Measurements from ENCODE around the gene SEC31A. TPM values are rescaled to one million over a fixed set of nuclear protein-coding genes. Genes with fewer than 3 reads are reported as not detected.
"Not testable (repeated sequence)": the region's sequence is repeated elsewhere in the genome, so short reads cannot be mapped to it uniquely, and the experiment has no call there.

SEC31A gene
- total RNA-seq, 2 donors from 2014 or later: 248 to 337 TPM

DNA sequence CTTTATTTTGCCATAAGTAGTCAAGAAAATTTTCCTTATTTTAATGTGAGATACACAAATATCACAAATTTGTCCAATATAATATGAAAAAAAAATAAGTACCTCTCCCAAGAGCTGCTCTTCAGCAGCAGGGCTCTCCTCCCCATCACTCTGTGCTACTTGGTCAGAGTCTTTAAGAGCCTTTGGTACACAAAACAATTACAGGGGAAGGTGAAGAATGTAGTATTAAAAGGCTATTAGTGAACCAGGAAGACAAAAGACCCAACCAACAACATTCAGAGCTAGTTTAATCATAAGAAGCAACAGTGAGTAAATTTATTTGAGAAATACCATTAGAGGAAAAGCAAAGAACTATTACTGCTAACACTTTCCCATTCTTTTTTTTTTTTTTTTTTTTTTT lies 29.4 kb downstream of the SEC31A start:
- Histone ChIP-seq H3K27me3 (replicated peaks; ENCODE audit: insufficient read depth) (no peaks in the 10 kb centered on the region), H3K4me3 (no peak overlapping the region), H3K36me3 (peaks cover 14% of the 10 kb centered on the region), H3K27ac (peak overlapping the region in 1 of 2 donors; percentile 38), H3K4me1 (ENCODE audit: control insufficient read depth in 1 of 2, low read depth in 2 of 2) (peaks cover 0 to 13% of the 10 kb centered on the region in 2 donors), H3K9me3 (no peaks in the 10 kb centered on the region)
- TF ChIP-seq, protein P1, sequence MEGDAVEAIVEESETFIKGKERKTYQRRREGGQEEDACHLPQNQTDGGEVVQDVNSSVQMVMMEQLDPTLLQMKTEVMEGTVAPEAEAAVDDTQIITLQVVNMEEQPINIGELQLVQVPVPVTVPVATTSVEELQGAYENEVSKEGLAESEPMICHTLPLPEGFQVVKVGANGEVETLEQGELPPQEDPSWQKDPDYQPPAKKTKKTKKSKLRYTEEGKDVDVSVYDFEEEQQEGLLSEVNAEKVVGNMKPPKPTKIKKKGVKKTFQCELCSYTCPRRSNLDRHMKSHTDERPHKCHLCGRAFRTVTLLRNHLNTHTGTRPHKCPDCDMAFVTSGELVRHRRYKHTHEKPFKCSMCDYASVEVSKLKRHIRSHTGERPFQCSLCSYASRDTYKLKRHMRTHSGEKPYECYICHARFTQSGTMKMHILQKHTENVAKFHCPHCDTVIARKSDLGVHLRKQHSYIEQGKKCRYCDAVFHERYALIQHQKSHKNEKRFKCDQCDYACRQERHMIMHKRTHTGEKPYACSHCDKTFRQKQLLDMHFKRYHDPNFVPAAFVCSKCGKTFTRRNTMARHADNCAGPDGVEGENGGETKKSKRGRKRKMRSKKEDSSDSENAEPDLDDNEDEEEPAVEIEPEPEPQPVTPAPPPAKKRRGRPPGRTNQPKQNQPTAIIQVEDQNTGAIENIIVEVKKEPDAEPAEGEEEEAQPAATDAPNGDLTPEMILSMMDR (IDR thresholded peaks at IDR 0.05): no peak
- no peak for DNase-seq (ENCODE audit: low spot score)
- ATAC-seq (ENCODE audit: insufficient number of reproducible peaks, low FRiP score, low read depth): no peak

DNA sequence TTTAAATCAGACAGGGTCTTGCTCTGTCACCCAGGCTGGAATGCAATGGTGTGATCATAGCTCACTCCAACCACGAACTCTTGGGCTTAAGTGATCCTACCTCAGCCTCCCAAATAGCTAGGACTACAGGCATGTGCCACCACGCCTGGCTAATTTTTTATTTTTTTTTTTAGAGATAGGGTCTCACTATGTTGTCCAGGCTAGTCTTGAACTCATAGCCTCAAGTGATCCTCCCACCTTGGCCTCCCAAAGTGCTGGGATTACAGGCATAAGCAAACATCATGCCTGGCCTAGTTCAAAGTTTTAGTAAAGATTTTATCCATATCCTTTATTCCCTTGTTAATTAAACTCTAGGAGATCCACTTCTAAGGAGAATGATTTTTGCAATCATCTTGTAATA lies 30.5 kb downstream of the SEC31A start:
- not testable (repeated sequence) for H3K4me1 ChIP-seq (ENCODE audit: control insufficient read depth in 1 of 2, low read depth in 2 of 2); H3K4me3 ChIP-seq; H3K27ac ChIP-seq; H3K27me3 ChIP-seq (replicated peaks; ENCODE audit: insufficient read depth); DNase-seq (ENCODE audit: low spot score); H3K9me3 ChIP-seq; ATAC-seq (ENCODE audit: insufficient number of reproducible peaks, low FRiP score, low read depth)
- peaks cover 20% of the 10 kb centered on the region for H3K36me3 ChIP-seq

DNA sequence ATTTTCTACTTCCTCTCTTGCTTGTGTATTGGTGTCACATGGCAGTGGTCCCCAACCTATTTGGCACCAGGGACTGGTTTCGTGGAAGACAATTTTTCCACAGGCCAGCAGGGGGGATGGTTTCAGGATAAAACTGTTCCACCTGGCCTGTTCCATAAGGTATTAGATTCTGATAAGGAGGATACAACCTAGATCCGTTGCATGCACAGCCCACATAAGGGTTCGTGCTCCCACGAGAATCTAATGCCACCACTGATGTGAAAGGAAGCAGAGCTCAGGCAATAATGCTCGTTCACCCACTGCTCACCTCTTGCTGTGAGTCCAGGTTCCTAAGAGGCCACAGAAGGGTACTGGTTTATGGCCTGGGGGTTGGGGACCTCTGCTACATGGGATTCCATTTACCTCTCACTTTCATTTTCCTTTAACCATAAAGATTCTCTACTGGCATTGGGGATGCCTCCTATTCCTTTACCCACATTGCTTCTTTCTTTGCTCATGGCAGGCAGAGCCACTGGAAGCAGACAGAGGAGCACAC lies 38.1 kb downstream of the SEC31A start:
- Histone ChIP-seq H3K36me3 (peaks cover 60% of the 10 kb centered on the region), H3K4me1 (ENCODE audit: control insufficient read depth in 1 of 2, low read depth in 2 of 2) (no peaks in the 10 kb centered on the region), H3K27me3 (replicated peaks; ENCODE audit: insufficient read depth) (no peaks in the 10 kb centered on the region), H3K4me3 (no peak overlapping the region), H3K27ac (no peak overlapping the region), H3K9me3 (no peaks in the 10 kb centered on the region)
- ATAC-seq (ENCODE audit: insufficient number of reproducible peaks, low FRiP score, low read depth): no peak
- TF ChIP-seq, protein P1 (IDR thresholded peaks at IDR 0.05): no peak
- DNase-seq (ENCODE audit: low spot score): no peak

DNA sequence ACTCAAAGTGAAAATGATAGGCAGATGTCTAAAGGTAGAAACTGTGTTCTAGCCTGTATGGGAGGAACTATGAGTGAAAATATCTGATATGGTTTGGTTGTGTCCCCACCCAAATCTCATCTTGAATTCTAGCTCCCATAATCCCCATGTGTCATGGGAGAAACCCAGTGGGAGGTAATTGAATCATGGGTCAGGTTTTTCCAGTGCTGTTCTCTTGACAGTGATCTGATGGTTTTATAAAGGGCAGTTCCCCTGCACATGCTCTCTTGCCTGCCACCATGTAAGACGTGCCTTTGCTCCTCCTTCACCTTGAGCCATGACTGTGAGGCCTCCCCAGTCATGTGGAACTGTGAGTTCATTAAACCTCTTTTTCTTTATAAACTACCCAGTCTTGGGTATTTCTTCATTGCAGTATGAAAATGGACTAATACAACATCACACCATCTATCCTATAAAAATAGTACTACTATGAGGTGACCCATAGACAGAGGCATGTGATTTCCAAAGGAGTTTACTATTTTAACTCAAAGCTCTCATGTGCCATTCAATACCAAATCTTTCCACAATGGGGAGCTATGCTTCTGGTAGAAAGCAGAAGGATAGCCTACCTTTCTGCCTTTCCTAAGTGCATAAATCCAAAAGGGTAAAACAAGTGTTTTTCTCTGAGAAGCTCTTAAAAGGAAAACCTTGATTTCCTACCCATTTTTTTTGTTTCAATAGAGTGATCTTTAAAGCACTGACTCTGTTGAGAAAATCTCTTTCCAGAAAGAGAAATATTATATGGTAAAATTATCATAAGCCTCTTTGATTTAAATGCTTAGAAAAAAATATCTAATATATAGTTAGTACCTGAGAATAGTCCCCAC lies 38.8 kb downstream of the SEC31A start:
- no peak overlapping the region for H3K27ac ChIP-seq
- DNase-seq (ENCODE audit: low spot score) (no peak), ATAC-seq (ENCODE audit: insufficient number of reproducible peaks, low FRiP score, low read depth) (no peak)
- H3K9me3 ChIP-seq: no peaks in the 10 kb centered on the region
- H3K36me3 ChIP-seq: peaks cover 60% of the 10 kb centered on the region
- H3K4me3 ChIP-seq: no peak overlapping the region
- TF ChIP-seq, protein P1 (IDR thresholded peaks at IDR 0.05): peak; percentile 16
- no peaks in the 10 kb centered on the region for H3K27me3 ChIP-seq (replicated peaks; ENCODE audit: insufficient read depth)
- H3K4me1 ChIP-seq (ENCODE audit: control insufficient read depth in 1 of 2, low read depth in 2 of 2): no peaks in the 10 kb centered on the region

DNA sequence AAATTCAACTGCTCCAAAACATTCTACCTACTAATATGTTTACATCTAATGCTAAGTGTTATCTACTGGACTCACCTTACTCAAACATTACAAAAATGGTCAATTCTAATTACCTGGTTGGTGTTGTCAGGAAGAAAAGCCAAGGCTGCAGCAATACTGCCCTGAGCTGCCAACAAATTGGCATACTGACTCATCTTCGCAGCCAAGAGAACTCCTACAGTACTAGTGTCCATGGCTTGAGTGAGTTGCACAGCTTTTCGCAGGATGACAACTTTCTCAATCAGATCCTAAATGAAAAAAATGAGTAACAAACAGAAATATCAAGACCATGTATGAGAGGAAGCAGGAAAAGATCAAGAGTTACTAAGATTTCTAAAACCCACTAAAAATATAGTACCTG lies 39.6 kb downstream of the SEC31A start:
- Histone ChIP-seq H3K9me3 (no peaks in the 10 kb centered on the region), H3K4me3 (no peak overlapping the region), H3K27ac (no peak overlapping the region), H3K27me3 (replicated peaks; ENCODE audit: insufficient read depth) (no peaks in the 10 kb centered on the region), H3K4me1 (ENCODE audit: control insufficient read depth in 1 of 2, low read depth in 2 of 2) (no peaks in the 10 kb centered on the region), H3K36me3 (peaks cover 60% of the 10 kb centered on the region)
- TF ChIP-seq, protein P1 (IDR thresholded peaks at IDR 0.05): no peak
- no peak for ATAC-seq (ENCODE audit: insufficient number of reproducible peaks, low FRiP score, low read depth)
- no peak for DNase-seq (ENCODE audit: low spot score)
